ENCODE data around the gene TFEC.

GRCh38 chr7:115987486-115987885 lies 43.1 kb downstream of the TFEC start:
- no peak for TF ChIP-seq POLR2AphosphoS5 (IDR thresholded peaks at IDR 0.05)
- TF ChIP-seq, protein P1, sequence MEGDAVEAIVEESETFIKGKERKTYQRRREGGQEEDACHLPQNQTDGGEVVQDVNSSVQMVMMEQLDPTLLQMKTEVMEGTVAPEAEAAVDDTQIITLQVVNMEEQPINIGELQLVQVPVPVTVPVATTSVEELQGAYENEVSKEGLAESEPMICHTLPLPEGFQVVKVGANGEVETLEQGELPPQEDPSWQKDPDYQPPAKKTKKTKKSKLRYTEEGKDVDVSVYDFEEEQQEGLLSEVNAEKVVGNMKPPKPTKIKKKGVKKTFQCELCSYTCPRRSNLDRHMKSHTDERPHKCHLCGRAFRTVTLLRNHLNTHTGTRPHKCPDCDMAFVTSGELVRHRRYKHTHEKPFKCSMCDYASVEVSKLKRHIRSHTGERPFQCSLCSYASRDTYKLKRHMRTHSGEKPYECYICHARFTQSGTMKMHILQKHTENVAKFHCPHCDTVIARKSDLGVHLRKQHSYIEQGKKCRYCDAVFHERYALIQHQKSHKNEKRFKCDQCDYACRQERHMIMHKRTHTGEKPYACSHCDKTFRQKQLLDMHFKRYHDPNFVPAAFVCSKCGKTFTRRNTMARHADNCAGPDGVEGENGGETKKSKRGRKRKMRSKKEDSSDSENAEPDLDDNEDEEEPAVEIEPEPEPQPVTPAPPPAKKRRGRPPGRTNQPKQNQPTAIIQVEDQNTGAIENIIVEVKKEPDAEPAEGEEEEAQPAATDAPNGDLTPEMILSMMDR (IDR thresholded peaks at IDR 0.05), result no peak

Measured in esophagus muscularis mucosa (tissue), 3 donors.